GM21786 (cell line): ENCODE measurements around the gene OR2A7.
"Not testable (repeated sequence)": the region's sequence is repeated elsewhere in the genome, so short reads cannot be mapped to it uniquely, and the experiment has no call there.

Source experiments
- ATAC-seq: cut with Tn5 transposase; IDR thresholded peaks from one replicate; pipeline ENCODE4 v1.9.1; 2021; ENCODE audit not compliant: unreplicated experiment

The OR2A7 gene

GRCh38 chr7:144264692-144265091, at the start of gene OR2A7:
Gene OR2A7 (minus strand): TSS chr7:144264792. CDS start chr7:144259628, 5,164 bp downstream.
- ATAC-seq, result not testable (repeated sequence)

GRCh38 chr7:144311872-144312469, 47.4 kb upstream of the OR2A7 start, which contains the start of gene OR2A1:
Gene OR2A1 (plus strand): TSS chr7:144312419. CDS start chr7:144318125, 5,706 bp downstream.
- not testable (repeated sequence) for ATAC-seq

DNA sequence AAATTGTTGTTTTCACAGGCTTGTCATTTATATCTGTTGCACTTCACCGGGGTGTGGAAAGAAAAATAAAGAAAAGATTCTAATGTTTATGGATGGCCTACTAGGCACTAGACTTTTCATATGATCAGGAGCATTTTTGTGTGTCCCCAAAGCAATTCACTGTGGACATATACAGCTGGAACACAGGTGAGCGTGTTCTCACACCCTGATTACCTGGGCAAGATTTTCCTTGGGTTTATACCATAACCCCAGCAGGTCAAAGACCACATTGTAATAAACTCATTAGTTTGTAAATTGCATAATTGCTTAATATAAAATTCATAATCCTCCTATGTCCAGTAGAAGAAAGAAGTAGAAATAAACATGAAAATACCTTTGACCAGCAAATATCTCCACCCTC, 46.6 kb upstream of the OR2A7 start:
- ATAC-seq, result not testable (repeated sequence)

DNA sequence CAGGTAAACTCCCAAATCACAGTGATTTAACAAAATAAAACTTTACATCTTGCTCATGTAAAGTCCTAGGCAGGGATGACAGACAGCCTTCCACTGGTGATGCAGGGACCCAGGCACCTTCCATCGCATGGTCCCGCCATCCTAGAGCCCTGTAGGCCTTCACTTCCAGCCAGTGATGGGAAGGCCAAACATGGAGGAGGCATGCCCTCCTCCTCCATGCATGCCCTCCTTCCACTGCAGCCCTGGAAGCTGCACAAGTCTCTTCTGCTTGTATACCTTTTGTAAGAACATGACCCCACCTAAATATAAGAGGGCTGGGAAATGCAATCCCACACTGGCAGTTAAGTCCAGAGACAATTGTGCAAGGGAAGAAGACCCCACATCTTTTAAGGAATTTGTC, 45.1 kb upstream of the OR2A7 start:
- not testable (repeated sequence) for ATAC-seq

DNA sequence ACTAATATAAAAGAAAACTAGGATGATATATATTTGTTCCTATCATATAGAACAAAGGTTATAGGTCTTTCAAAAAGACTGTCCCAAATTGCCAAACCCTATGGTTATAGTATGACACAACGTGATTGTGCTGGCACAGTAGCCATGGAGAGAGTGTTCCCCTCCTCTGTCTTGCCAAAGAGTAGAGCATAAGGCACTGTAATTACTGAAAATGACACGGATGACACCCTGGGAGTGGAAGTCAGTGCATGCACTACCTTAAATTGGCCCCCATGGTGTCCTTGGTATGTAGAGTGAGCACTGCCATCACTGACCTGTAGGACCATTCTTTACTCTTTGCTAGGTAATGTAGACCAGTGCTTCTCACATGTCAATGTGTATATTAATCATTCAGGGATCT, 40.6 kb upstream of the OR2A7 start:
- ATAC-seq, result not testable (repeated sequence)

- not testable (repeated sequence) for ATAC-seq
Observed at GRCh38 chr7:144303607-144304006, 39.0 kb upstream of the OR2A7 start.

- not testable (repeated sequence) for ATAC-seq
Observed at GRCh38 chr7:144302578-144303303, 38.1 kb upstream of the OR2A7 start.

DNA sequence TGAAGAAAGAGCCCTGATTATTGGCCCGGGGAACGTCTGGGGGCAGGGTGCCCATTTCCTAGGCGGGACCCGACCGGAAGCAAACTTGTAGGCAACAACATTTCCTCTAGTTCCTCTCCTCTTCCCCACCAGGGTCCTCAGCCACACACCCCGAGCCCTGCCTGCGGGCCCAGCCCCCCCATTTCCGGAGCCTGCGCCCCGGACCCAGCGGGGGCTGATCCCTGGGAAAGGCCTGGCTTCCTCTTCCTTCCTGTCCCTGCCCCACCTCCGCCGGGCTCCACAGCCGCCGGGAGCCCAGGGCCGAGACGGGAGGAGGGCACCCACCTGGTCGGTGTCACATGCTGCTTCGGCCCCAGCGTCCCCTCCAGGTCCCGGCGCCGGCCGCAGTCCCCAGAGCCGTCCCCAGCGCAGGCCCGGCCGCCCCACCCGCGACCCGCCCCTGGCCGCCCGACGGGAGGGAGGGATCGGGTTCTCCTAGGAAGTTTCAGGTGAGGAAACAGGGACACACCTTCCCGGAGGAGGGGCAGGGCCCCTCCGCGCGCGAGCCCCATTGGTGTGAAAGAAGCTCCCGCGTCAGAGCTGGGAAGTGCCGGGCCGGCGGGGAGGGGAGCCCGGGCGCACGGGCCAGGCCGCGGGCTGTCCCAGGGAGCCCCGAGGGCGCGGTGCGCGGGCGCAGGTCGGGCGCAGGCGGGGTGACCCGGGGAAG, 29.4 kb upstream of the OR2A7 start:
- ATAC-seq, result peak; percentile 62

GRCh38 chr7:144292384-144293161, 28.0 kb upstream of the OR2A7 start:
- ATAC-seq, result not testable (repeated sequence)

DNA sequence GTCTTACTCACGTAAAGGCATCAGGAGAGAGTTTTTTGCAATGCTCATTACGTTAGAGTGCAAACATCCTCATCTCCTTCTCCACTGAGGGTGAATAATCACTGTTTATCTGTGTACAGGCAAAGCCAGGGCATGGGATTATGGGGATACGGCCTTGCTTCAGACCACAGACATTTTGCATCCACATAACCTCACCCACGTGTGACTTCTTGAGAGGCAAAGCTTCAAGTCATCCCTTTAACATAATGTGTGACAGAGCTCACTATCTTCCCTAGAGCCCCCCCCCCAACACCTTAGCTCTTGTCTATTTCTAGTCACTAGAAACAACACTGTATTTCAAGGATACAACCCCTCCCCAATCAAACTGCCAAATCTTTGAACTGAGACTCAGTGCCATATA, 27.0 kb upstream of the OR2A7 start:
- ATAC-seq, result not testable (repeated sequence)

GRCh38 chr7:144287171-144287784, 22.7 kb upstream of the OR2A7 start:
- not testable (repeated sequence) for ATAC-seq

DNA sequence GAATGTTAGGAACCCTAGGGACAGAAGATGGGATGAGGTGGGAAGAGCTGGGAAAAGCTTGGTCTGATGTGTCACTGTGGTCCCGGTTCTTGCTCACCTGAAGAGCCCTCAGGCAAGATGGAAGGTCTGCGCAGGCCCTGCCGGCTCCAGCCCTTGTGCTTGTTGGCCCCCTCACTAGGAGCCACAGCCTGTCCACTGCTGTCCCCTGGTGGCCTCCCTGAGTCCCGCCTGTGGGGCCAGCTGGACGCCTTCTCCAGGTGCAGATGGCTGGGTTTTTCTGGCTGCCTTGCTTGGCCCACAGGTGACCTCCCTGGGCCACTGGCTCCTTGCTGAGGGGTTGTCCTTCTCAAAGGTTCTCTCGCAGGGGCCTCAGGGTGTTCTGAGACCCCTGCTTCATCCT, 19.1 kb upstream of the OR2A7 start:
- ATAC-seq, result not testable (repeated sequence)

DNA sequence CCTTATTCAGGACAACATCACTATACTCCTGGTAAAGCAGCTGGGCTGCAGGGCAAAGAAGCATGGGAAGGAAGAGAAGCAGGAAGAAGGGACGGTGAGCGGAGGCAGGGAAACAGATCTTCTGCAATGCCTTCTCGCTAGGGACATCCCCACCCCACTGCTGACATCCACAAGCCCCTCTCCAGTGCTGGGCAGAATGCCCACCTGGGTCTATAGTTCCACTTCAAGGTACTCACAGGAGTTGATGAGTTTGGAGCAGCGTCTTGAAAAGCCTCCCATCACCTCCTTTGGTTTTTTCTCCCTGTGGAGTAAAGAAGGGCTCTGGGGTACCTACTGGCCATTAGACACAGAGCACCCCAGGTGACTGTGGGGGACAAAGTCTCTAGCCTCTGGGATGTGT, 17.9 kb upstream of the OR2A7 start:
- ATAC-seq, result not testable (repeated sequence)

GRCh38 chr7:144281981-144282380, 17.4 kb upstream of the OR2A7 start:
- not testable (repeated sequence) for ATAC-seq

GRCh38 chr7:144280010-144280409, 15.4 kb upstream of the OR2A7 start:
- not testable (repeated sequence) for ATAC-seq

GRCh38 chr7:144275281-144275680, 10.7 kb upstream of the OR2A7 start:
- not testable (repeated sequence) for ATAC-seq

DNA sequence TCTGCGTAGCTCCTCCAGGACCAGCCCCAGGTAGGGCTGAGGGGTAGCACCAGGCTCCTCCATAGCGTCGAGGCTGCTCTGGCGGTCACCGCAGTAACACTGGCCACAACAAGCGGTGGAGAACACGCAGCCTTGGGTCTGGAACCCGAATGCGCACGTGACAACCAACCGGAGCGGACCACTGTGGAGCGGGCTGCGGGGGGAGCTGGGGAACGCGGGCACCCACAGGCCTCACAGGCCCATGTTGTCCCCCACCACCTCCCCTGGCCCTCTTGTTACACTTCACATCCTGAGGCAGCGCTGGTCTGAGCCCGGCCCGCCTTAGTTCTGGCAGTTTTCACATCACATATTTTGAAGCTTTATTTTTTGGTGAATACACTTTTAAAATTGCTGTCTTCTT, 4.6 kb upstream of the OR2A7 start, which contains the start of gene CTAGE8:
Gene CTAGE8 (minus strand): TSS at position 101 of the 400 bp plus-strand sequence. CDS start 38 bp downstream, at position 63.
- not testable (repeated sequence) for ATAC-seq

GRCh38 chr7:144262128-144262527, 2.5 kb downstream of the OR2A7 start:
- ATAC-seq, result not testable (repeated sequence)

GRCh38 chr7:144259067-144259466, 5.5 kb downstream of the OR2A7 start:
- not testable (repeated sequence) for ATAC-seq

DNA sequence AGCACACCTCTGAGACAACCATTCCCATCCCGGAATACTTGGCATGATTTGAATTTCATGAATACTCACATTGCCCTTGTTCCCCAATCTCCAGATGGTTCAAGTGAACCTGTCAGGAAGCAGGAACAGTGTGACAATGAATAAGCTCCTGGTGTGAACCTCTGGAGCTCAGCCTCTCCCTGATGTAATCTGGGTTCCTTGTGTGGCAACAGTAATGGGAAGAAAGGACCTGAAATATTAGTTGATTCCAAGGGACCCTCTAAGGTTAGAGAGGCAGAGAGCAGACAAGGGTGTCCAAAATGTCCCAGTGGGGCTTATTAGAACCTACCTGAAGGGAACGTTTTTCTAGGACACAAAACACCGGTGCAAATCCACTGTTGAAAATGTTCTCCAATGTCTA, 8.5 kb downstream of the OR2A7 start:
- no peak for ATAC-seq
